NCI-H774 (cell line): Measurements from ENCODE around the gene CARS2.
A peak's percentile ranks its signal among the peaks of the same experiment; 100 is the strongest.

Experiments used
- DNase-seq: peaks from one replicate; lab custom pipeline; 2025; lab: John Stamatoyannopoulos, UW

The CARS2 gene

DNA sequence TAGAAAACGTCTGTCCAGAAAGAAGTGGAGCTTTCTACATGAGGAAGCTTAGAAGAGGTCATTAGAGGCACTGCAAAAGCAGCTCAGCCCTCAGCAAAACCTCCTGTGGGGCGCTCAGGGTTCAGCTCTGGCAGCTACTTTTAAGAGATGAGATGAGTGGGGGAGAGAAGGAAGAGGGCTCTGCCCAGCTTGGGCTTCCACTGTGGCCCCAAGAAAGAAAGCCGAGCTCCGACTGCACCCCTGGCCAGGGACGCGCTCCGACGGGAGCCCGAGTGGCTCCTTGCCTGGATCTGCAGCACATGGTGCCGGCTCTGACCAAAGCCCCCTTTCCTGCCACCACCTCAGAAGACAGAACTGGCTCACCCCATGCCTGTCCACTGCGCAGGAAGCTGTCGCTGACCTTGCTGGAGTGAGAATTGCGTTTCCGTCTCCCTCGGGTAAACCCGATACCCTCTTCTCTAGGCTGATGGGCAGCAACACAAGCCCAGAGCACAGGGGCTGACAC is 54.1 kb downstream of the CARS2 start:
- DNase-seq, result no peak

DNA sequence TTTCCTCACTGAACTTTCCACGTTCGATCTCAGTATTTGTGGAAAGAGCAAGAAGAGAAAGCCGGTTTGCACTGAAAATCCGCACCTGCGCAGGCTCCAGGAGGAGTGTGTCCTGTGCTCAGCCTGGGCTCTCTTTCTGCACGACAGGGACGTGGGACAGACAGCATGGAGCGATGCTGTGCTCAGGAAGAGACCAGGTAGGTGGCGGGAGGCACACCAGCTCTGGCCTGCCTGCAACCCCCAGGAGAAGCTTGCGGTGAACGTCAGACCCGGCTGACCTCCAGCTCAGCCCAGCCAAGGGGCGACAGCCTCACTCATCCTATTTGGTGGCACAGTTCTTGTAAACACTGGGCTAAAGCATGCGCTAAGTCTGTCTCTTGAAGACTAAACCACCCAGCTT is 54.6 kb downstream of the CARS2 start:
- DNase-seq, result no peak

DNA sequence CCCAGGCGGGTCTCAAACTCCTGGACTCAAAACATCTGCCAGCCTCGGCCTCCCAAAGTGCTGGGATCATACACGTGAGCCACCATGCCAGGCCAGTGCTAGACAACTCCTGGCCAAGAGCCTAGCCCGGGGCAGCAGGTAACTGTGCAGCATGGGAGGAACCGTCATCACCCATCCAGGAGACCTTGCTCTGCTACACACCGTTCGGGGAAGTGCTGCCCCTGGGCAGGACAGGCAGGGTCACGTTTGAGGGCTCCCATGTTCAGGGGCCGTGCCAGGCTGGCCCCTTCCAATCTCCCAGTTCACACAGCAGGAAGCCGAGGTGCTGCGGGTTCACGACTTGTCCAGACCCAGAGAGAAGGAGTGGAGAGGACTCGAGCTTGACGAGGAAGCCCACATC is 55.5 kb downstream of the CARS2 start:
- no peak for DNase-seq

DNA sequence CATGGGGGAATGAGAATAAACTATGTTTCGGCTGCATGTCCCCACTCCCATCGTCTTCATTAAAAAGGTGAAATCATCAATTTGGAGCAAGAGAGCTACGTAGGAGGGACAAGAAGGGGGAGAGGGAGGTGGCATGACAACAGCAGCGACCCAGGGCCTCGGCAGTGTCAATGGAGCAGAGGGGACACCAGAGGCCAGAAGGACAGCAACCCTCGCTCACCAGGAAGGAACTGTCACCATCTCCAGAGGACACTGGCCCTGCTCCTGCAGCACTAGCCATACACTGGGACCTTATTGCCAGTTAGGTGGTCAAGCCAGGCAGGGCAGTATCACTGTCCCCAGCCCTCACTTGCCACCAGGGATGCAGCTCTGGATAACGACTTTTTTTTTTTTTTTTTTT is 56.4 kb downstream of the CARS2 start:
- no peak for DNase-seq

DNA sequence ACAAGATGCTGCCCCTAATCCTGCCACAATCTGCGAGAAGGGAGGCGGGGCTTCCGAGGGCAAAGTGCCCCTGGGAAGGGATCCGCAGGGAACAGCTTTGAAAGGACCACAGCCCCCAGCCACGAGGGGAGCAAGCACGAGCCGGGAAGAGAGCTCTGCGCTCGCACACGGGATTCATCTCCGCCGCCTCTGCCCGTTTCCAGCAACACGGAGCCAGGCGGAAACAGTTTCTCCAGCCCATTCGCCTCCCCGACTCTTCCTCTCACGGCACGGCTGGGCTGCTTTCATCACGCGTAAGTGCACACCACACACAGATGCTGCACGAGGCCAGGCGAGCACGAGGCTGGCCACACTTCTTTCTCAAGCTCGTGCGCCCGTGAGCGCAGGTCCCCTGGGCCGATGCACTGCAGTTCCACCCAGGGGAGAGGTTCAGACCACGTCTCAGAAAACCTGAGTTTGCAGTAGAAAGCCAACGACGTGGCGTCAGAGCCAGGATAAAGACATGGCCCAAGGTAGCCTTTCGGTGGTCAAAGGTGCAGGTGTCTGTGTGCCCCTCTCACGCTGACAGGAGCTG is 57.0 kb downstream of the CARS2 start:
- DNase-seq, result no peak

DNA sequence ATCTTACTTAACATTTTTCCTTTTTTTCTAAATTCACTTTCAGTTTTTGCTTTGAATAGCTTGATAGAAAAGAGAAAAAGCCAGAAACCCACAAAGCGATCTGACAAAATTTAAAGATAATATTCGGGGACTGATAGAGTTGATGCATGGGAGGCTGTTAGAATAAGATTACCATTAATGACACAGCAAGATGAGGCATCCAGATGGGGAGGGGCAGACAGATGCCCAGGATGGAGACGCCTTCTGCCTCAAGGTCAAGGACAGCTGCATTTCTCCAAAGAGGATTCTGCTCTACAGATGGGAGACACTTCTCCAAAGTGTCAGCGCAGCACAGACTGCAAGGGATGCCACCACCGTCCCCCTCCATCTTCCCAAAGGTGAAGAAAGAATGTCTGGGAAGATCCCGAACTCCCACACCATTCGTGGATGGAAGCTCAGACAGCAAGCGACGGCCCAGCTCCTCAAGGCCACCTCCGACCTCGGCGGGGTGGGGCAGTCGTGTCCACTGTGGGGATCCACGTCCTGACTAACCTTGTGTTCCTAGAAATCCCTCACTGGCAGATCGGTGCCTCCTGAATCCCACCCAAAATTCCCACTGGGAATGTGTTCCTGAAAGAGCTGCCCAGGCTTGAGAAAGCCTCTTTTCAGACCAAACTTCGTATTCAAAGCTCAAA is 57.6 kb downstream of the CARS2 start:
- no peak for DNase-seq

DNA sequence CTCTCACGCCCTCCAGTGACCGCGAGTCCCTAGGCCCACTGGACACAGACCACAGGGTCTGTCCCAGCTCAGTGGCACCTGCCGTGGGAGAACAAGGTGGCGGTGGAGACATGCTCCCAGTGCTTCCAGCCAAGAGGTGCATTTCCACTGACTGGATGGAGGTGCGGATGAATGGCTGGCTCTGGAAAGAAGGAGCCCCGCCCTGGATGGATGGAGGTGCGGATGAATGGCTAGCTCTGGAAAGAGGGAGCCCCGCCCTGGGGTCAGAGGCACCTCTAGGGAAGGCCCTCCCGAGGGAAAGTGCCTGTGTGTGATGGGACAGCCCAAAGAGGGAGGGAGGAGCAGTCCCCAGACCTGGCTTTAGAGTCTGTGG is 58.6 kb downstream of the CARS2 start:
- no peak for DNase-seq

DNA sequence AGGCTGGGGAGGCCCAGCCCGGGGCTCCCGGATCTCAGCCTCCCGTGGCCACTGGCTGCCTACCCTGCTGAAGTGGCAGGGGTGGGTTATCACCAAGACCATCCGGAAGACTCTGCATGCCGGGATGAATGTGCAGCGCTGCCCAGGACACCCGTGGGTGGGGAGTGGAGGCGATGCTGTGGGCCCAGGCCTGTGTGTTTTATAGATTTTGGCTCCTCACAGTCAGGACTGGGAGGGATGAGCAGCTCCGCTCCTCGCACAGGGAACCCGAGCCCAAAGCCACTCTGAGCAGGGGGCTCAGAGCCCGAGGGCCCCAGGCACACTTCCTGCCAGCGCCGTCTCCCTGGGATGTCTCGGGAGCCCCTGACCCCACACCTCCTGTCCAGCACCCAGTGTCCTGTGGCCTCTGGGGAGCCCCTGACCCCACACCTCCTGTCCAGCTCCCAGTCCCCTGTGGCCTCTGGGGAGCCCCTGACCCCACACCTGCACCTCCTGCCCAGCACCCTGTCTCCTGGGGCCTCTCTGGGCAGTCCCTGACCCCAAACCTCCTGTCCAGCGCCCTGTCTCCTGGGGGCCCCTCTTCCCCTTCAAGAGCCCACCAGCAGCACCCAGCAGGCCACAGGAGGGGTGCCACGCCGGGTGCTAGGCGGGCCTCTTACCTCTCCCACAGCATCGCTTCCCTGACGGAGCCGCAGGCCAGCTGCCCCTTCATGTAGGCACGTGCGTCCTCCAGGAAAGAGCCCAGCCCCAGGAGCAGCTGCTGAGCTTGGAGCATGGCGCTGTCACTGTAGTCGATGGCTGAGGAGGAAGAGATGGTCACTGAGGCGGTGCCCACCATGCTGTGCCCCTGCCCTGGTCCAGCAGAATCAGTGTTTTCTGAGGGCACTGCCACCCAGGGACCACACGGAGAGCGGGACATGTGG is 59.2 kb downstream of the CARS2 start:
- DNase-seq, result no peak

DNA sequence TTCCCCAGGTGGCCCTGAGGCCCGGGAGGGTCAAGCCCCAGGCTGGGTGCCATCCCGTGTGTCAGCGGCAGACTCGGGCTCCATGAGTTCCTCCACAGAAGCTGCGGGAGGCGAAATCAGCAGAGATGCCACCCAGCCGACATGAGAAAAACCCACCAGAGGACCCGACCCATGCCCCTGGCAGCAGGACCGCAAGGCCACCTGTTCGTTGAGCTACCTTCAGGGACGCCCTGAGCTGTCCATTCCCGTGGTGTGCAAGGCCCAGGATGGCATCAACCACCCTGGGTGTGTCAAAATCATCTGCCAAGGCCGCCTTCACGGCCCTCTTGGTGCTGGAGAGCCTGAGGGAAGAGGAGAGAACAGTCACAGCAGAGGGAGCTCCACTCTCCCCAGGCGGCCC is 60.2 kb downstream of the CARS2 start:
- DNase-seq, result no peak

DNA sequence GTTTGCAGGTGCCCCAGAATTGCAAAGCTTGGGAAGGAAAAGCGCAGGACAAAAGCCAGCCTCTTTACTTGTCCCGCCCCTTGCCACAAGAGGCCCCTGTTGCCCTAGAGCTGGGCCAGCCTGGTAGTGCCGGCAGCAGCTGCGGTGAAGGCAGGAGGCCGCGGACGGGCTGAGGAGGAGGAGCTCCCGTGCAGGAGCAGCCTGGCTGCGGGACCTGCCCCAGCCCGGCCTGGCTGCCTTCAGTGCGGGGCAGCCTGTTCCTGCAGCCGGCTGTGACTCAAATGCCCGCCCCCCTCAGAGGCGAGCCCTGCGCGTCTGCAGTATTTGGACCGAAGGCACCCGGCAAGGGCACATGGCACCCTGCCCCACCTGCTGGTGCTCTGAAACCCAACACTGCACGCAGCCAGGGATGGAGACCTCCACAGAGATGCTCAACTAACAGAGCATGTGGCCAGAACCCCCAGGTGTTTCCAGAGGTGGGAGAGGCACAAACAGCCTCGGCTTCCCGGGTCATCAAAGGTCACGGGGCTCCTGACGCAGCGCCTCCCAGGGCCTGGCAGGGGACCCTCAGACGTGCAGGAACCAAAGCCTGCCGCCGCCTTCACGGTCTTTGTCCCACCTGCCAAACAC is 60.9 kb downstream of the CARS2 start:
- DNase-seq, result no peak

DNA sequence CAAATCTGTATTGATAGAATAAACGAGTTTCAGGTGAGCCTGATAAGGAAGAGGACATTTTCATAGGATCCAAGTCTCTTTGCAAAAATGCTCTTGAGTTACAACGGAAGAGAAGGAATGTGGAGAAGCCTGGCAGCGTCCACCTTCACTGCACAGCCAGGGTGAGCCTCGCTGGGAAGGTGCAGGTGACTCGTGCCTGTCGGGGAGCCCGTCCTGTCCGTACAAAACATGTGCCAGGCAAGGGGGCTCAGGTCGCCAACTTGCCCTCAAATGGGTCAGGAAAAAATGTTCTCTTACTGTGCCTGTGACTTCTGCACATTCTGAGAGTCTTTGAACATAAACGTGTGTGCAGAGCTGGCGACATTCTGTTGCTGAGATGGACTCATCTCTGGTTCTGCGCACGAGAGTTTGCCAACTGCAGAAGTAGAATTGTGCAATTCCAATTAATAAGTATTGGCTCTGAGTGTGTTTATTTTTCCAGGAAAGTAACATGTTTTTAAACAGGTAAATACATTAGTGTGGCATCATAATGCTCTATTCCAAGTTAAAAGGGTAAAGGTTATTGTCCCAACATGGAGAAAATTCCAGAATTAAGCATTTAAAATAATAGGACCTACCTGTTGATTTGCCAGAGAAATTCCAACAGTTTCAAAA is 62.0 kb downstream of the CARS2 start:
- no peak for DNase-seq

DNA sequence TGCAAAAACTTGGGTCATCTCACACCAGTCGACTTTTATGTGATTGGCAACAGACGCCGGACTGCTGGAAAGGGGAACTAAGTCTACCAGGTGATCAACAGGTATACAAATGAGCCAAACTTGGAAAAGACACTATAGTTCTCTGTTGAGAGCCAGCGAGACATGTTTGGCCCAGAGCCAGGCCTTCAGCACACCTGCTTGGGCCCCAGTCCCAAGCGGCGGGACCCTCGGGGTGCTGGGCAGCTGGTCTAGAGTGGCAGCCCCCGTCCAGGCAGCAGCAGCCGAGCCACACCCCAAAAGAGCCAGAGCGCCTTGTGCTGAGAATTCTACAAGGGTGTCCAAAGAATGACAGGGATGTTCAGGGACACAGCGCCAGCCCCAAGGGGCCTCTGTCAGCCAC is 62.6 kb downstream of the CARS2 start:
- DNase-seq, result no peak

DNA sequence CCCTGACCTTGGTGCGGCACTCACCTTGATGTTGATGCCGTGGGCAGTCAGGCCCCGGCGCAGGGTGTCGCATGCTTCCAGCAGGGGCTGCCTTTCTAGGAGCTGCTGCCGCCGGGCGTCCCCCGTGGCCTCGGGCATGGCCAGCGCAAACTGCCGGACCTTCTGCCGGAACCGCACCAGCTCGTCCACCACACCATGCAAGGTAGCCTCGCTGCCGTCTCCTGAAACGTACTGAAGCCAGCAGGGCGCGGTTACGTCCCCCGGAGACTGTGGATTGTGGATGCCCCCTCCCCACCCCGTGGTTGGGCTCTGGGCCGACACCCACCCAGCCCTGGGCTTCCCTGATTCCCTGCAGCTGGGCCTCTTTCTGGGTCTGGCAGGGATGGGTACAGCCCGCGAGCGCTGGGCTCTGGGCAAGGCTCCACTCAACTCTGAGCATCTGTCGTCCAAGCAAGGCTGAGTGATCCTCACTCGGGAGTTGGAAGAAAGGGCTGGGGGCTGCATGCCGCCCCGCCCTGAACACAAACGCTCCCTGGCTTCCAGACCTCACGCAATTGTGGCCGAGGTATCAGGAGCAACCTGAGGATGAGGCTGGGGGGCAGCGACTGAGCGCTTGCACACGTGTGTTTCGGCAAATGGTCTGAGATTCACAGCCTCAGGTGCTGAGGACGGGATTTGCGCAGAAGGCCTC is 63.5 kb downstream of the CARS2 start:
- DNase-seq, result no peak

DNA sequence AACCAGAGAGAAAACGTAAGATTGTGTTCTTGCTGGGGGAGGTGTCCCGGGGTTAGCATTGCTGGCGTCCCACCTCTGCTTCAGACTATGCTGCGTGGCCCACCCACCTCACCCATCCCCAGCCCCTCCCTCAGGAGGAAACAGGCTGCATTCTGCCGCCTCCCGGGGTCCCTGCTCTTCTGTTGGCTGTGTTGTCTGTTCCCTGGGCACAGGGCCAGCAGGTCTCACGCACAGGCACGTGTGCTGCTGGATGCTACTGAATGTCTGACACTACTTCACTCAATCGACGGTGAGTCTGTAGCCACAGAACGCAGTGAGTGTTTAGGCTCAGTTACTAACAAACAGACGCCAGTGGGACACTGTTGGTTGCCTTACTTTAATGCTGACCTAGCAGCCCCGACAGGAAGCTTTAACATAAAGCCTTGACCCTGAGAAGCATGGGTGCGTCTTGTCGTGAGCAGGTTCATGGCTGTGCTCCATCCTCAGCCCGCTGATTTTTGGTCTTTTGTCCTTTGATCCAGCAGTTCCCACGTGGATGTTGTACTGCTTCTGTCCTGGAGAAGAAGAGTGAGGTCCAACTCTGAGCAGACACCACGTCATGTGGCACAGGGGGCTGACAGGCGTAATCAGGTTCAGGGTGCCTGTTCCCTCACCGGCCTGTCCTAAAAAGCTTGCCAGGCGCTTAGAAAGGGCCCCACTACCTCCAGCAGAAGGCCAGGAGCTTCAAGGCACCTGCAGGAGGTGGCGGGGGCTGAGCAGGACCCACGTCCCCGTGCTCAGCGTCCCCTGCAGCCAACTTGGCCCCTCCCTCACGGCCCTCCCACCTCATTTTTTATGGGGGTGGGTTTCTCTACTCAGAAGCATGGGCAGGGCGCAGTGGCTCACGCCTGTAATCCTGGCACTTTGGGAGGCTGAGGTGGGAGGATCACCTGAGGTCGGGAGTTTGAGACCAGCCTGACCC is 64.6 kb downstream of the CARS2 start:
- no peak for DNase-seq

DNA sequence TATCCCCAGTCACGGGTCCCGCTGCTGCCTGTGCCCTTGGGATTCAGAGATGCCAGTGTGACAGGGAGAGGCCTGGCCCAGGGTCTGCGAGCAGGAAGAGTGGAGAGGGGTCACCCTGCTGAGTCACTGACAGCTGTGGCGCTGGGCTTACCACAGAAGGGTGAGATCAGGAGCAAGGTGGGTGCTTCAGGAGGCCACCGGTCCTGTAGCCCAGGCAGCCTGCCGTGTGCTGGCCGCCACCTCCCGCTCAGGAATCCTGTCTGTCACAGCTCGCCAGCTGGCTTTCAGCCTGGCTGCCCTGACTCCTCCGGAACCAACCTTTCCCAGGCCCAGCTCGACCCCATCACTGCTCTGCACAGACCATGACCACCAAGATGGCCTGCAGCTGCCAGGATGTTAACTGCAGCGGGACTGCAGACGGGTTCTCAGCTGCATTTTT is 65.3 kb downstream of the CARS2 start:
- DNase-seq, result no peak

DNA sequence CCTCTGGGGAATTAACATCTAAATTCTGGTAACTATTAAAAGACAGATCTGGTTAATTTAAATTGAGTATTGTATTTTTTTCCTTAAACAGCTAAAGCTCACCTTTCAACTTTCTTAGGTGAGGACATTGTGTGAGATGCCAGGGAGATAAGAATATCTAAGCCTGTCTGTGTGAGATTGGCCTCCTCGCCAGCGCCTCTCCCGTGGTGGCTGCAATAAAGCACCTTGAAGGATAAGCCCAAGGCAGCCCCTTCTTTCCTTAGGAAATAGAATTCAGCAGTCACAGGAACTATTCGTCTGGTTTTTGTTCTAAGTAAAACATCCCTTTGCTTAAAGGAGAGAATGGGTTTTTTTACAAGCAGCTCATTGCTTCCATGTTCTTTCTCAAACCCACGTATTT is 66.0 kb downstream of the CARS2 start:
- no peak for DNase-seq

DNA sequence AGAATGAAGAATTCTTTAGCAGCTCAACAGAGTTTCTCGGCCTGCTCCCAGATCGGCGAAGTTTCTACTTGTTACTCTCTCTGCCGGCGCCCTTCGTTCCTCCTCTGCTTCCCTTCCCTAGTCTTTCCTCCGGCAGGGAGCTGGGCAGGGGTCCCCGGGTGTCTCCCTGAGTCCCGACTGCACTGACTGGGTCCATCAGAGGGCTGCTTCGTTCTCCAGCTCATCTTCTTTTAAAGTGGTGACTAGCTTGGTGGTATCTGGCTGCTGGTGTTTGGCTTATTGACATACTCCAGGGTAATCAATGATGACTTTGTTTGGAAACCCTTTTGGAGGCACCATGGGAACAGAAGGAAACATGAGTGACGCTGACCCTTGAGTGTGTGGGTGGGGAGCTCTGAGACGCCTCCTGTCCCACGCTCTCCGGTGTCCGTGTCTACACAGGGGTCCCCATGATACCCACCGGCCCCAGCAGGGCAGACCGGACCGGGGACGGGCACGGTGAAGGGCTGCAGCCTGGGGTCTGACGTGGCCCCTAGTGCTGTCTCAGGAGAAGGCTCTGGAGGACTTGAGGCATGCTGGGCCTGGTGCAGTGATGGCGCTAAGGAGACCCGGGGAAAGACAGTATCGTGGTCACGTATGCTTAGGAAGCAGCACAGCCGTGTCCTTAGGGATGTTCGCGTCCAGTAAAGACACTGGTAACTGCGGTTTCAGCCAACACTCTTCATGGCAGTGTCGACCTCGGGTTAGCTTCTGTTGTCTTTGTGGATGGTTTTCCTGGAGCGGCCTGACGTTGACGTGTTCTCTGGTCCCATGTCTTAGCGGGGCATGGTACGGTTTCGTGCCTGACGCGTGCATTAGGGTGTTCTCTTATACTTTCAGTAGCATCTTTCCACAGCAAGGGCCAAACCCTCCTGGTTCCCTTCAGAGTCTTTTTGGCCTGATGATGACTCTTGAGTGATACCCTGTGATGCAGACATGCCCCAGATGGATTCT is 66.8 kb downstream of the CARS2 start:
- DNase-seq, result no peak

DNA sequence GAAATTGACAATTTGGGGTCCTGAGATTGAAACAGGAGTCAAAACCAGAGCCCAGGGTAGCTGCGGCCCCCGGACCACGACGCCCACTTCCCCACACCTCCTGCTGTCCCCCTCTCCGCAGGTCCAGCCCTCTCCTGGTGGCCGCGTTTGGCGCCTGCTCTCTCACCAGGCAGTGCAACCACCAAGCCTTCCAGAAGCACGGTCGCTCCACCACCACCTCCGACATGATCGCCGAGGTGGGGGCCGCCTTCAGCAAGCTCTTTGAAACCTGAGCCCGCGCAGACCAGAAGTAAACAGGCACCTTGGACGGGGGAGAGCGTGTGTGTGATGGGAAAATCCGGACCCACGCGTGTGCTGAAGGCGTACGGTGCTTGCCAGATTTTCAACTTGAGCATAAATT is 67.7 kb downstream of the CARS2 start:
- no peak for DNase-seq

DNA sequence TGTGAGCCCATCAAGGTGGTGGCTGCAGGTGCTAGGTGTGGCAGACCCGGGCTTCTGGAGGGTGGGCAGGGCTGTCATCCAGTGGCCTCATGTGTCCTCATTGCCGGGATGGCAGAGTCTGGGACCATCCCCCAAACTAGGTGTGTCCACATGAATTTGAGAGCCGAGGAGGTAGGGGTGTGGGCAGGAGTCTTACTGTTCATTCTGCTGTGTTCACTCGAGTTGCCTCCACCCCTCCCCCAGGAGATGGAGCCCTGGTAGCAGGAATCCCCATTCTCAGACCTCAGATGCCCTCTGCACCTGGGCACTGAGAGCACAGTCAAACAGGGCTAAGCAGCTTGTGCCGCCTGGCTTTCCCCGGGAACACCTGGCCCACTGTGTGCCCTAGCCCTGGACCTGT is 68.2 kb downstream of the CARS2 start:
- DNase-seq, result peak; percentile 89
